Measurements from ENCODE around the gene GBA3.

DNA sequence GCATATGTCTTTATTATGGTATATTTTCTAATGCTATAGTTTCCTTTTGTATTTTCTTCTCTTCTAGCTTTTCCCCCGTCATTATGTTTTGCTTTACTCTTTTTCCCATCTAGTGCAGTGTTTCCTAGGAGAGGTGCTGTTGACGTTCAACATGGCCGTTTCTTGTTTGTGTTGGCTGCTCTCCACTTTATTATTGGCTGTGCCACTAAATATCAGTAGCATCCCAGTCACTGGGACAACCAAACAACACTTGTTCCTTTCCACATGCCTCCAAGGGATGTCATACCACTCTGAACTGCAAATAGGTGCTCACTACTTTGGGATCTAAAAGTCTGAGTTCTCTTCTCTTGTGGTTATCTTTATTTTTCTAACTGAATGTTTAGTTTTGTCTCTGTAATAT, 26.5 kb downstream of the GBA3 start:
- TF ChIP-seq, protein P1, sequence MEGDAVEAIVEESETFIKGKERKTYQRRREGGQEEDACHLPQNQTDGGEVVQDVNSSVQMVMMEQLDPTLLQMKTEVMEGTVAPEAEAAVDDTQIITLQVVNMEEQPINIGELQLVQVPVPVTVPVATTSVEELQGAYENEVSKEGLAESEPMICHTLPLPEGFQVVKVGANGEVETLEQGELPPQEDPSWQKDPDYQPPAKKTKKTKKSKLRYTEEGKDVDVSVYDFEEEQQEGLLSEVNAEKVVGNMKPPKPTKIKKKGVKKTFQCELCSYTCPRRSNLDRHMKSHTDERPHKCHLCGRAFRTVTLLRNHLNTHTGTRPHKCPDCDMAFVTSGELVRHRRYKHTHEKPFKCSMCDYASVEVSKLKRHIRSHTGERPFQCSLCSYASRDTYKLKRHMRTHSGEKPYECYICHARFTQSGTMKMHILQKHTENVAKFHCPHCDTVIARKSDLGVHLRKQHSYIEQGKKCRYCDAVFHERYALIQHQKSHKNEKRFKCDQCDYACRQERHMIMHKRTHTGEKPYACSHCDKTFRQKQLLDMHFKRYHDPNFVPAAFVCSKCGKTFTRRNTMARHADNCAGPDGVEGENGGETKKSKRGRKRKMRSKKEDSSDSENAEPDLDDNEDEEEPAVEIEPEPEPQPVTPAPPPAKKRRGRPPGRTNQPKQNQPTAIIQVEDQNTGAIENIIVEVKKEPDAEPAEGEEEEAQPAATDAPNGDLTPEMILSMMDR (IDR thresholded peaks at IDR 0.05; ENCODE audit: low read length): no peak
- TF ChIP-seq EZH2 (IDR thresholded peaks at IDR 0.05; ENCODE audit: borderline replicate concordance, low read length): no peak

Data from OCI-LY1 (cell line).